Measurements from ENCODE around the gene MRPS24.

Gene MRPS24

DNA sequence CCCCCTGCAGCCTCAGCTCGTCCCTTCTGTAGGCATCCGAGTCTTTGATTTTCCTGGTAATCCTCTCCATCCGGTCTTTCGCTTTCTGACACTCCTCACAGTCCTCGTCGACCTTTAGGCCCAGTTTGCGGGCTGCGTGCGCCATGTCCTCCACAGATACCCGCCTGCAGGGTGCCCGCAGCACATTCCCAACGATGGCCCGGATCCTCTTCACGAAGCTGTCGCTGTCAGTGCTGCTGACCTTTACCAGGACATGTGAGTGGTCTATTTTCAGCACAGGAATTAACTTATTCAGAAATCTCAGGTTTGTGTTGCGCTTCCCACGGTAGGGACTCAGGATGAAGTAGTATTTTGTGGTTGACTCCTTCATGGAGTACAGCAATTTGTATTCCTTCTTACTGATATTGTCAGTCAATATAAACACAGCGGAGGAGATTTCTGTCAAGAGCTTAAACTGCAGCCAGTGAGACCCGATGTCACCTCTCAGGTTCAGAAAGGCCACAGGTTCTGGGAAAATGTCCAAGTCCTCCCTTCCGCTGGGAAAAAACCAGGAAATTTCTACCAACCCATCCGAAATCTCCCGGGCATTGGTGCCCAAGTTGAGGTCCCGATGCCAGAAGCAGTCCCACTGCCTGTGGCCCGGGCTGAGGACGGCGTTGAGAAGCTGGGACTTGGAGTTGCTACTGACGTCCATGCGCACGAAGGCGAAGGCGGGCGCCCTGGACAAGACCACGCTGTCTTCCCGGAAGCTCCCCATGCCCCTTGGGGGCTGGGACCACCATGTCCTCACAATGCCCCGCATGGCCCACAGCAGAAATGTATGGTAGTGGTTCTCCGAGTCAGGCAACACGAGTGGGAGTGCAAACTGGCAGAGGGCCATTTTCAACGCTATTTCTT is 8.9 kb upstream of the MRPS24 start:
- TF ChIP-seq, protein P1, sequence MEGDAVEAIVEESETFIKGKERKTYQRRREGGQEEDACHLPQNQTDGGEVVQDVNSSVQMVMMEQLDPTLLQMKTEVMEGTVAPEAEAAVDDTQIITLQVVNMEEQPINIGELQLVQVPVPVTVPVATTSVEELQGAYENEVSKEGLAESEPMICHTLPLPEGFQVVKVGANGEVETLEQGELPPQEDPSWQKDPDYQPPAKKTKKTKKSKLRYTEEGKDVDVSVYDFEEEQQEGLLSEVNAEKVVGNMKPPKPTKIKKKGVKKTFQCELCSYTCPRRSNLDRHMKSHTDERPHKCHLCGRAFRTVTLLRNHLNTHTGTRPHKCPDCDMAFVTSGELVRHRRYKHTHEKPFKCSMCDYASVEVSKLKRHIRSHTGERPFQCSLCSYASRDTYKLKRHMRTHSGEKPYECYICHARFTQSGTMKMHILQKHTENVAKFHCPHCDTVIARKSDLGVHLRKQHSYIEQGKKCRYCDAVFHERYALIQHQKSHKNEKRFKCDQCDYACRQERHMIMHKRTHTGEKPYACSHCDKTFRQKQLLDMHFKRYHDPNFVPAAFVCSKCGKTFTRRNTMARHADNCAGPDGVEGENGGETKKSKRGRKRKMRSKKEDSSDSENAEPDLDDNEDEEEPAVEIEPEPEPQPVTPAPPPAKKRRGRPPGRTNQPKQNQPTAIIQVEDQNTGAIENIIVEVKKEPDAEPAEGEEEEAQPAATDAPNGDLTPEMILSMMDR (IDR thresholded peaks at IDR 0.05; ENCODE audit: control insufficient read depth, extremely low read depth, insufficient read depth) = no peak
- DNase-seq (ENCODE audit: low read depth) = peak; percentile 56
- H3K4me3 ChIP-seq (ENCODE audit: low read depth, low read length) = no peak overlapping the region

DNA sequence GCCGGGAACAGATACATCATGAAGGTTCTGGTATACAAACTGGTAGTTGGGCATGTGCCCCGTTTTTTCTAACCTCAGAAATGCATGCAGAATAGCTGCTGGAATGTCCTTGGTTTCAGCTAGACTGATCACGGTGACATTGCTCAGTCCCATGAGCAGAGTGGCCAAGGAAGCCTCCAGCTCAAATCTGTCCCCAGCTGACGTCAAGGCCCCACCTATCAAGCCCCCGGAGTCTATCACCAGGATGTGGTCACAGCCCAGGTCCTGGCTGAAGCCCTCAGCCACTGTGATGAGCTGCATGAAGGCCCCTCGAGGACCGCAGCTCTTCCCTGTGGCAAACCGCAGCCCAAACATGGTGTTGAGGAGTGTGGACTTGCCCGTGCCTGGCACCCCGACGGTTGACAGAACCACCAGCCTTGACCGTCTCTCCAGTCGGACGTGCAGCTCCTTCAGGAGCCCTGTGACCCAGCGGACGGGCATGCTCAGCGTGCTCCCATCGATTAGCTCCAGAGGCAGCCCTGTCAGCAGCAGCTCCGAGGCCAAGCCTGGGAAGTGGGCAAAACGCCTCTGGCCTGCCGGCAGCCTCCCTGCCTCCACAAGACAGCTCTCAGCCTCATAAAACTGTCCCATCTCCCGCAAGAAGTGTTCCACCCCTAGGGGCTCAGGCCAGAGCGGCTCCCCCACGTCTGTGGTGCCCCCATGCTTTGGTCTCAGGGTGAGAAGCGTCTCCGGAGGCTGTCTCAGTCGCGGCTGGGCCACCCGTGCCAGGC is 7.8 kb upstream of the MRPS24 start:
- DNase-seq (ENCODE audit: low read depth) = no peak
- no peak overlapping the region for H3K4me3 ChIP-seq (ENCODE audit: low read depth, low read length)
- TF ChIP-seq, protein P1 (IDR thresholded peaks at IDR 0.05; ENCODE audit: control insufficient read depth, extremely low read depth, insufficient read depth) = no peak

DNA sequence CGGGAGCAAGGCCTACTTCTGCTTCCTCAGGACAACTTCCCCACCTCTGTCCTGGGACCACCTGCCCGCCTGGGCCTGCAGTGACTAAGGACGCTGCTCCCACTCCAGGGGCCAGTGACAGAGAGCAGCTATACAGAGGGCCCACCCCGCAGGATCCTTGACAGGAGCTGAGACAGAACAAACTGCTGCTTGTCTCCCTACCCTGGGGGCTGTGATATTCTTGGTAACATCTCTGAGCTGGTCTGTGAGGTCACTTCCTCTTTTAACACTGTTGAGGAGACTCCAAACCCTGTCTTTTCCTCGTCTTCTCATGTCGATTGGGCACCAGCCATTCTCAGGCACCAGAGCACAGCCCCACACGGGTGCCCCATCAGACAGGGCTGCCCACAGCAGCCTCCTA is 6.9 kb upstream of the MRPS24 start:
- no peak for DNase-seq (ENCODE audit: low read depth)
- TF ChIP-seq, protein P1 (IDR thresholded peaks at IDR 0.05; ENCODE audit: control insufficient read depth, extremely low read depth, insufficient read depth) = no peak
- H3K4me3 ChIP-seq (ENCODE audit: low read depth, low read length) = no peak overlapping the region

DNA sequence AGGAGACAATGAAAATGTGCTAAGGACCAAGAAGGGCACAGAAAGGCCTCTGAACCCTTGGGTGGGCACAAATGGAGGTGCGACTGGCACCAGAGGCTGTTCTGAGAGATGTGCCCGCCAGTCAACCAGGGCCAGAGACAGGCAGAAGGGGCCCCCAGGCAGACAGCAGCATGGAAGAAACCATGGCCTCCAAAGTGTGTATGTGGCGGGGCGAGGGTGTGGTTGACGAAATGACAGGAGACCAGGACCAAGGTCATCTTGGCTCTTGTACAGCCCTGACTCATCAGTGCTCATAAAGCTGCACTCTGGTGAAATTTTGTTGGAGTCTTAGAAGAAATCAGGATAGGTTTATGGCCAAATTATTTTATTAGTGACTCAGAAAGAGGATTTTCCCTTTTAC is 4.0 kb upstream of the MRPS24 start:
- DNase-seq (ENCODE audit: low read depth) = no peak
- H3K4me3 ChIP-seq (ENCODE audit: low read depth, low read length) = no peak overlapping the region
- TF ChIP-seq, protein P1 (IDR thresholded peaks at IDR 0.05; ENCODE audit: control insufficient read depth, extremely low read depth, insufficient read depth) = no peak

DNA sequence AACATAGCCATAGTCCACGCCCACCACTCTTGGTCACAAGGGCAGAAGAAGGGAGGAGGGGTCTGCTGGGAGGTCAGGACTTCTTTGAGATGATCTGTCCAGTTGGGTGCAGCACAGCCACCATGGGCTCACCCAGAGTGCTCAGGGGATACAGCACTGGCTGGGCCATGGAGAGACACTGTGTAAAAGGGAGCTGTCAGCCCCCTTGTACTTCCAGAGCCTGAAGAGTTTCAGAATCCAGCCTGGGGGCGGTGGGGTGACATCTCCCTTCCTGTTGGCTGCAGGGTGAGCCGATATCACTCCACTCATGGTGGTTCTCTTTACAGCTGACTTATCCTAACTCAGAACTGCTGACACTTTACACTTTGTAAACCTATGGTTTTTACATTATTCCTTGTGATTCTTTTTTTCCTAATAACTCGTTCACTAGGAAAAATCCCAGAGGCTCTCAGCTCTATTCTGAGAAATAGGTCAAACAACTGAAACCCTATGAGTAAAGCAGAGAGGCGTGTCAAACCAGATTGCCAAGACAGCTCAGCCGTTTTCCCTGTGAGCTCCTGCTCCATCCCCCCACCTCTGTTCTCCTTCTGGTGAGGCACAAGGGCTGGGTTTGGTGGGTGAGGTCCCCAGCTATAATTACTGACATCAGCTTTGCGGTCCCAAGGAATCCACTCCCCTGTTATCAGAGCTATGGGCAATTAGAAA is 3.2 kb upstream of the MRPS24 start:
- DNase-seq (ENCODE audit: low read depth) = no peak
- no peak overlapping the region for H3K4me3 ChIP-seq (ENCODE audit: low read depth, low read length)
- TF ChIP-seq, protein P1 (IDR thresholded peaks at IDR 0.05; ENCODE audit: control insufficient read depth, extremely low read depth, insufficient read depth) = no peak

DNA sequence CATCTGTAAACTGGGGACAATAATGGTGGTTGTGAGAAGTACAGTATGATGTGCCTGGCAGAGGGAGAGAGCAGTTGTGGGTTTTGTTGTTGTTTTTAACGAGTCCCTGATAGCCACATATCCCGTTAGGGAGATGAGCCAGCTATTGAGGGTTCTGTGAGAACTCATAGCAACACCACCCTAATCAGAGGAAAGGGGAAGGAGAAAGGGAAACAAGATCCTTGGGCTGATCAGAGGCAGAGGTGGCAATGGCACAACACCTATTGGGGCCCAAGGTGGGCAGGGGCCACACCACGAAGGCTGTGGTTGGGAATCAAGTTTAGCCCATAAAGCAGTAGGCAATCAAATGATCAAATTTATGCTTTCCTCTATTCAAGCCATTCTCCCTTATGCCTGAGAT is 1.7 kb upstream of the MRPS24 start:
- no peak for DNase-seq (ENCODE audit: low read depth)
- TF ChIP-seq, protein P1 (IDR thresholded peaks at IDR 0.05; ENCODE audit: control insufficient read depth, extremely low read depth, insufficient read depth) = no peak
- no peak overlapping the region for H3K4me3 ChIP-seq (ENCODE audit: low read depth, low read length)

Data from LNCaP clone FGC (cell line).